SK-N-MC (cell line): Measurements from ENCODE around the gene RTL10.

Source experiments
- EZH2 ChIP-seq: fragments of 200-600 bp; sonication (generic); IDR thresholded peaks from one replicate; pipeline ENCODE4 v1.6.1; 2017; ENCODE audit warnings: antibody characterized with exemption
- POLR2AphosphoS5 ChIP-seq: IDR thresholded peaks from 2 replicates; pipeline ENCODE4 v1.6.1; 2012; ENCODE audit warnings: mild to moderate bottlenecking, low read depth, low read length, borderline replicate concordance

- TF ChIP-seq POLR2AphosphoS5 = no peak
- no peak for TF ChIP-seq EZH2
These were observed 38.1 kb downstream of the RTL10 start for GRCh38 chr22:19816372-19817119.
